ENCODE results near the gene KLC3. TPM values are rescaled to one million over a fixed set of nuclear protein-coding genes. Genes with fewer than 3 reads are reported as not detected.

The KLC3 gene
- total and polyA plus RNA-seq, 2 experiments from 2014 or later = not detected

DNA sequence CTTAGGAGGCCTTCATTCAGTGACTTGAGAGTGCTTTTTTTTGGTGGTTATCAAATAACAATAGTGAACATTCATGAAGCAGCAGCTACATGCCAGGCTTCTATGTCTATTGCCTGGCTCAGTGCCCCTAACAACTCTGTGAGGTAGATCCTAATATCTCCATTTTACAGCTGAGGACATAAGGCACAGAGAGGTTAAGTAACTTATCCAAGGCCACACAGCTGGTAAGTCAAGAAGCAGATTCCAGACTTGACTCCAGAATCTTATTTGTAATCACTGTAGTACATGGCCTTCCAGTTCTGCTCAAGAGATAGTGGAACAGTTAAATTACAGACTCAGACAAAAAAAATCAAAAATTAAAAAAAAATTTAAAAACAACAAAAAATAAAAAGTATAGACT is 44.7 kb upstream of the KLC3 start:
- in situ Hi-C loops (cut with MboI) = no loop called here
- Histone ChIP-seq H2AFZ (no peak overlapping the region), H3F3A (ENCODE audit: insufficient read depth) (no peaks in the 10 kb centered on the region)

GRCh38 chr19:45296355-45296754 is 44.2 kb upstream of the KLC3 start:
- H3K27me3 ChIP-seq (replicated peaks; ENCODE audit: insufficient read depth) = no peaks in the 10 kb centered on the region
- no peak overlapping the region for H3K9ac ChIP-seq
- no peaks in the 10 kb centered on the region for H3K9me2 ChIP-seq (ENCODE audit: insufficient read depth)
- H3K27ac ChIP-seq = no peak overlapping the region
- WGBS, 2 experiments (ENCODE audit: low coverage in 1 of 2, low lambda C conversion rate in 2 of 2, missing lambda C conversion rate in 2 of 2) = 100% methylated on average over 4 of the region's 4 CpGs
- H2AFZ ChIP-seq = no peak overlapping the region
- no peaks in the 10 kb centered on the region for H3F3A ChIP-seq (ENCODE audit: insufficient read depth)
- TF ChIP-seq EZH2phosphoT487 (IDR thresholded peaks at IDR 0.05; ENCODE audit: insufficient read depth, low read depth) (no peak), EZH2 (IDR thresholded peaks at IDR 0.05; ENCODE audit: insufficient read depth, poor library complexity, severe bottlenecking) (no peak)
- no peak overlapping the region for H3K4me2 ChIP-seq (ENCODE audit: unreplicated experiment)
- no peaks in the 10 kb centered on the region for H3K9me3 ChIP-seq (ENCODE audit: low read depth)
- no peaks in the 10 kb centered on the region for H3K79me2 ChIP-seq (ENCODE audit: insufficient read depth)
- in situ Hi-C loops (cut with MboI) = no loop called here
- no peak for DNase-seq
- H3K4me1 ChIP-seq (ENCODE audit: insufficient read depth) = no peaks in the 10 kb centered on the region
- H4K20me1 ChIP-seq (ENCODE audit: insufficient read depth) = no peaks in the 10 kb centered on the region
- no peak overlapping the region for H3K4me3 ChIP-seq
- peaks cover 23% of the 10 kb centered on the region for H3K36me3 ChIP-seq (ENCODE audit: low read depth)

More for the DNA sequence above, 44.7 kb upstream of the KLC3 start:
- Histone ChIP-seq H3K4me1 (ENCODE audit: insufficient read depth) (no peaks in the 10 kb centered on the region), H3K36me3 (ENCODE audit: low read depth) (peaks cover 23% of the 10 kb centered on the region), H3K9me3 (ENCODE audit: low read depth) (no peaks in the 10 kb centered on the region), H3K4me3 (no peak overlapping the region), H4K20me1 (ENCODE audit: insufficient read depth) (no peaks in the 10 kb centered on the region), H3K27ac (no peak overlapping the region), H3K4me2 (ENCODE audit: unreplicated experiment) (no peak overlapping the region), H3K9ac (no peak overlapping the region), H3K9me2 (ENCODE audit: insufficient read depth) (no peaks in the 10 kb centered on the region), H3K27me3 (replicated peaks; ENCODE audit: insufficient read depth) (no peaks in the 10 kb centered on the region), H3K79me2 (ENCODE audit: insufficient read depth) (no peaks in the 10 kb centered on the region)
- TF ChIP-seq EZH2phosphoT487 (IDR thresholded peaks at IDR 0.05; ENCODE audit: insufficient read depth, low read depth) (no peak), EZH2 (IDR thresholded peaks at IDR 0.05; ENCODE audit: insufficient read depth, poor library complexity, severe bottlenecking) (no peak)
- DNase-seq = no peak

GRCh38 chr19:45297674-45298073 is 42.9 kb upstream of the KLC3 start:
- Histone ChIP-seq H3F3A (ENCODE audit: insufficient read depth) (no peaks in the 10 kb centered on the region), H3K9me2 (ENCODE audit: insufficient read depth) (no peaks in the 10 kb centered on the region), H3K79me2 (ENCODE audit: insufficient read depth) (no peaks in the 10 kb centered on the region), H3K27ac (no peak overlapping the region), H3K9me3 (ENCODE audit: low read depth) (no peaks in the 10 kb centered on the region), H3K4me1 (ENCODE audit: insufficient read depth) (no peaks in the 10 kb centered on the region), H3K4me2 (ENCODE audit: unreplicated experiment) (no peak overlapping the region), H2AFZ (no peak overlapping the region), H3K27me3 (replicated peaks; ENCODE audit: insufficient read depth) (no peaks in the 10 kb centered on the region), H3K36me3 (ENCODE audit: low read depth) (peaks cover 18% of the 10 kb centered on the region), H3K9ac (no peak overlapping the region), H4K20me1 (ENCODE audit: insufficient read depth) (no peaks in the 10 kb centered on the region), H3K4me3 (no peak overlapping the region)
- TF ChIP-seq EZH2phosphoT487 (IDR thresholded peaks at IDR 0.05; ENCODE audit: insufficient read depth, low read depth) = no peak
- no peak for TF ChIP-seq EZH2 (IDR thresholded peaks at IDR 0.05; ENCODE audit: insufficient read depth, poor library complexity, severe bottlenecking)
- WGBS, 2 experiments (ENCODE audit: low coverage in 1 of 2, low lambda C conversion rate in 2 of 2, missing lambda C conversion rate in 2 of 2) = 92 to 100% methylated on average over 2 to 18 of the region's 18 CpGs
- no peak for DNase-seq
- in situ Hi-C loops (cut with MboI) = no loop called here

GRCh38 chr19:45298264-45298663 is 42.3 kb upstream of the KLC3 start:
- TF ChIP-seq EZH2phosphoT487 (IDR thresholded peaks at IDR 0.05; ENCODE audit: insufficient read depth, low read depth) (no peak), EZH2 (IDR thresholded peaks at IDR 0.05; ENCODE audit: insufficient read depth, poor library complexity, severe bottlenecking) (no peak)
- Histone ChIP-seq H3K27me3 (replicated peaks; ENCODE audit: insufficient read depth) (no peaks in the 10 kb centered on the region), H2AFZ (no peak overlapping the region), H3K9me3 (ENCODE audit: low read depth) (no peaks in the 10 kb centered on the region), H4K20me1 (ENCODE audit: insufficient read depth) (no peaks in the 10 kb centered on the region), H3K9ac (no peak overlapping the region), H3K9me2 (ENCODE audit: insufficient read depth) (no peaks in the 10 kb centered on the region), H3K4me3 (no peak overlapping the region), H3F3A (ENCODE audit: insufficient read depth) (no peaks in the 10 kb centered on the region), H3K27ac (no peak overlapping the region), H3K4me1 (ENCODE audit: insufficient read depth) (no peaks in the 10 kb centered on the region), H3K36me3 (ENCODE audit: low read depth) (peaks cover 15% of the 10 kb centered on the region), H3K79me2 (ENCODE audit: insufficient read depth) (no peaks in the 10 kb centered on the region), H3K4me2 (ENCODE audit: unreplicated experiment) (no peak overlapping the region)
- in situ Hi-C loops (cut with MboI) = no loop called here
- WGBS, 2 experiments (ENCODE audit: low coverage in 1 of 2, low lambda C conversion rate in 2 of 2, missing lambda C conversion rate in 2 of 2) = 97 to 99% methylated on average over 5 of the region's 5 CpGs
- DNase-seq = no peak

- Histone ChIP-seq H2AFZ (no peak overlapping the region), H3K27ac (no peak overlapping the region), H3F3A (ENCODE audit: insufficient read depth) (no peaks in the 10 kb centered on the region; the same call in 1 of the 2 replicates), H3K36me3 (ENCODE audit: low read depth) (peaks cover 11% of the 10 kb centered on the region), H3K9me3 (ENCODE audit: low read depth) (no peaks in the 10 kb centered on the region), H3K4me3 (no peak overlapping the region), H3K4me2 (ENCODE audit: unreplicated experiment) (no peak overlapping the region), H4K20me1 (ENCODE audit: insufficient read depth) (no peaks in the 10 kb centered on the region), H3K9me2 (ENCODE audit: insufficient read depth) (no peaks in the 10 kb centered on the region), H3K4me1 (ENCODE audit: insufficient read depth) (no peaks in the 10 kb centered on the region), H3K79me2 (ENCODE audit: insufficient read depth) (no peaks in the 10 kb centered on the region), H3K27me3 (replicated peaks; ENCODE audit: insufficient read depth) (no peaks in the 10 kb centered on the region), H3K9ac (no peak overlapping the region)
- no peak for DNase-seq
- 97 to 100% methylated on average over 6 of the region's 6 CpGs for WGBS, 2 experiments (ENCODE audit: low coverage in 1 of 2, low lambda C conversion rate in 2 of 2, missing lambda C conversion rate in 2 of 2)
- in situ Hi-C loops (cut with MboI) = no loop called here
- TF ChIP-seq EZH2phosphoT487 (IDR thresholded peaks at IDR 0.05; ENCODE audit: insufficient read depth, low read depth) (no peak), EZH2 (IDR thresholded peaks at IDR 0.05; ENCODE audit: insufficient read depth, poor library complexity, severe bottlenecking) (no peak)
Observed at GRCh38 chr19:45299719-45300118, 40.8 kb upstream of the KLC3 start.

All from GM23248 (cell line).